ENCODE results near the gene CHRNA7. TPM values are rescaled to one million over a fixed set of nuclear protein-coding genes. Genes with fewer than 3 reads are reported as not detected.

Gene CHRNA7
- total RNA-seq, 6 experiments from 2014 or later = not detected

DNA sequence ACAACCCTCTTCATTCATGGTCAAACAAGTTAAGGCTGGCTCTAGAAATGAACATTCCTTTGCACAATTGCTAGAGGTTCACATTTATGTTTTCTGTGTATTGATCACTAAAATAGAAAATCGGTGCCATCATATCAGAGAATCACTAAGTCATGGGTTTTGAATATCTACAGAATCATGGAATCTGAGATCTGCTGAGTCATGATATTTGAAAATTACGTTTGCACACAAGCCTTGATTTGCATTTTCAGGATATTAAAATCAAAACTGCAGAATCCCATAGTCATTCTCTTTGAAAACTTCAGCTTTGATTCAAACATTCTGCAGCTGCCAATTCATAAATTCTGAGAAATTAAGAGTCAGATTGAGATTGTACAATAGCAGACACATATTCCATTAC, 26.1 kb upstream of the CHRNA7 start:
- Mint-ChIP-seq H3K4me1 (ENCODE audit: low read depth) (no peaks in the 10 kb centered on the region), H3K4me3 (no peak overlapping the region), H3K27me3 (ENCODE audit: insufficient read depth) (no peaks in the 10 kb centered on the region), H3K9me3 (peaks cover 49% of the 10 kb centered on the region), H3K36me3 (ENCODE audit: low read depth) (no peaks in the 10 kb centered on the region), H3K27ac (no peak overlapping the region)
- DNase-seq = no peak
- TF ChIP-seq, protein P1, sequence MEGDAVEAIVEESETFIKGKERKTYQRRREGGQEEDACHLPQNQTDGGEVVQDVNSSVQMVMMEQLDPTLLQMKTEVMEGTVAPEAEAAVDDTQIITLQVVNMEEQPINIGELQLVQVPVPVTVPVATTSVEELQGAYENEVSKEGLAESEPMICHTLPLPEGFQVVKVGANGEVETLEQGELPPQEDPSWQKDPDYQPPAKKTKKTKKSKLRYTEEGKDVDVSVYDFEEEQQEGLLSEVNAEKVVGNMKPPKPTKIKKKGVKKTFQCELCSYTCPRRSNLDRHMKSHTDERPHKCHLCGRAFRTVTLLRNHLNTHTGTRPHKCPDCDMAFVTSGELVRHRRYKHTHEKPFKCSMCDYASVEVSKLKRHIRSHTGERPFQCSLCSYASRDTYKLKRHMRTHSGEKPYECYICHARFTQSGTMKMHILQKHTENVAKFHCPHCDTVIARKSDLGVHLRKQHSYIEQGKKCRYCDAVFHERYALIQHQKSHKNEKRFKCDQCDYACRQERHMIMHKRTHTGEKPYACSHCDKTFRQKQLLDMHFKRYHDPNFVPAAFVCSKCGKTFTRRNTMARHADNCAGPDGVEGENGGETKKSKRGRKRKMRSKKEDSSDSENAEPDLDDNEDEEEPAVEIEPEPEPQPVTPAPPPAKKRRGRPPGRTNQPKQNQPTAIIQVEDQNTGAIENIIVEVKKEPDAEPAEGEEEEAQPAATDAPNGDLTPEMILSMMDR (IDR thresholded peaks at IDR 0.05) = no peak

DNA sequence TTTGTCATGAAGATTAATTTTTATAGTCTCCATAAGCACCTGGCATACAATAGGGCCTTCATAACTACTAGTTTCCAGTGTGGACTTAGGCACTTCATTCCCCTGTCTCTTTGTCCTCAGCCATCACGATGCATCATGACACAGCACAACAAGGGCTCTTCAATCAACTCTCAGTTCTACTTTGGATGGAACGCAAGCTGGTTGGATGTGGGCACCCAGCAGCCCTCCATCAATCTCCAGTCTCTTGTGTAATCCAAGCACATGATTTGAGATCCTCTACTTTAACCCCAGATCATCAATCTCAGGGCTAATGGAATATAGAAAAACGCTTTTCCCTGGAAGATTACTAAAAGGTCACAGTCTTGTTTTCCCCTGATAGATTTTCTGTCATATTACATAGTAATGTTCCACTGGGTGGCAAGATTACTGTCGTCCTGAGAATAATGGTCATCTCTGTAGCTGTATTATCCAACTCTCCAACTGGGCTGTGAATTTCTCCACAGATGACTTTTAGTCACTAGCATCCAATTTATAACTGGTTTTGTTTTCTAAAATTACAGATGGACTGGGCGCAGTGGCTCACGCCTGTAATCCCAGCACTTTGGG, 22.9 kb upstream of the CHRNA7 start:
- H3K9me3 Mint-ChIP-seq = peaks cover 40% of the 10 kb centered on the region
- DNase-seq = no peak
- TF ChIP-seq, protein P1 (IDR thresholded peaks at IDR 0.05) = no peak
- H3K36me3 Mint-ChIP-seq (ENCODE audit: low read depth) = no peaks in the 10 kb centered on the region
- no peak overlapping the region for H3K27ac Mint-ChIP-seq
- no peaks in the 10 kb centered on the region for H3K4me1 Mint-ChIP-seq (ENCODE audit: low read depth)
- H3K27me3 Mint-ChIP-seq (ENCODE audit: insufficient read depth) = no peaks in the 10 kb centered on the region
- H3K4me3 Mint-ChIP-seq = no peak overlapping the region

DNA sequence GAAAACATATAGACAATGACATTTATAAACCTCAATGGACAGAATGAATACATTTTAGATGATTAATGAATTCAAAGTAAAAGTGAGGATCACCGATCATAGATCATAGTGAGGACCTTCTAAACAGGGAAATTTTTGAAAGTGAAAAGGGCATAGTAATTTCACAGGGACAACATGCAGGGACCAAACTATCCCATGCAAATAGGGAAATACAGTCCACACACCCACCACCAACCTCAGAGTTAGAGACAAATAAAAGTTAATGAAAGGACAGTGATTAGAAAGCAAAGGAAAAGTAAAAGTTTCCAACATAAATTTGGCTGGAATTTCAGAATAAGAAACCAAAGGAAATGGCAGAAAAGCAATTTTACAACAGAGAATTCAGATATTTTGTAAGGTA, 15.4 kb upstream of the CHRNA7 start:
- H3K36me3 Mint-ChIP-seq (ENCODE audit: low read depth) = 0 out of 2 replicates have a peak, but pooled peaks cover 8% of the 10 kb centered on the region
- no peak overlapping the region for H3K4me3 Mint-ChIP-seq
- DNase-seq = no peak
- TF ChIP-seq, protein P1 (IDR thresholded peaks at IDR 0.05) = no peak
- no peak overlapping the region for H3K27ac Mint-ChIP-seq
- H3K27me3 Mint-ChIP-seq (ENCODE audit: insufficient read depth) = no peaks in the 10 kb centered on the region; the same call in 1 of the 2 replicates
- peaks cover 40% of the 10 kb centered on the region for H3K9me3 Mint-ChIP-seq
- H3K4me1 Mint-ChIP-seq (ENCODE audit: low read depth) = no peaks in the 10 kb centered on the region

DNA sequence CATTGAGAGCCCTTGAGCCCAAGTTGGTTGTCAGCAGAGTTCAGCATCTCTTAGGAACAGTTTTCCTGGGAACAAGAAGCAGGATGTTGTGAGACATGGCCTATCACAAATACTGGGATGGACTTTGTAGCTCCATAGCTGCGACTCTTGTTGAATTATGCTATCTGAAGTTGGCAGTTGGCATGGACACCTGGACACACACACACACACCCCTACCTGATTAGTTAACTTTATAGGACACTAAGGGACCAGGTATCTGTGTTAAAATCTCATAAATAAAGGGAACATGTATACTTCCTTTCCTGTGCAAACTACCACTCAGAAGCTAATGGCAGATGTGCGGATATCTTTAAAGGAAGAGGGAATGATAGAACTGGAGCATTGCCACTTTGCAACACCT, 10.2 kb upstream of the CHRNA7 start:
- 0 out of 2 replicates have a peak, but pooled peaks cover 8% of the 10 kb centered on the region for H3K36me3 Mint-ChIP-seq (ENCODE audit: low read depth)
- no peak for DNase-seq

DNA sequence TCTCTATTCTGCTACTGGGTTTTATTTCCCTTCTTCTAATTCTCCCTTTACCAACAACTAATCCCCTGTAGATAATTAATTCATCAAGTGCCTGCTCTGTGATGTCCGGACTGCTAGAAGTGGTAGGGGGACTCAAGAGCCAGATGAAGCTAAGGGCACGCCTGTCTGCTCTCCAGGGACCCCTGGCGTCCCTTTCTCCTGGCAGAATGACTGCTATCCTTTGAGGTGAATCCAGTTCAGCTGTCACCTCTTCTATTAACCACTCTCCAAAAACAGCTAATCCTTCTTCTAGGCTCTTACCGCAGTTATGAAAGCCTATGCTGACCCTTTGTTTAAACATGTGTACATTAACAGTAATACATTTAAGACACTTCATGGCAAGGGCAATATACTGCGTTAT, 1.4 kb upstream of the CHRNA7 start:
- no peaks in the 10 kb centered on the region for H3K36me3 Mint-ChIP-seq (ENCODE audit: low read depth)
- TF ChIP-seq, protein P1 (IDR thresholded peaks at IDR 0.05) = no peak
- H3K27ac Mint-ChIP-seq = no peak overlapping the region
- no peak for DNase-seq
- H3K4me3 Mint-ChIP-seq = no peak overlapping the region
- peaks cover 32% of the 10 kb centered on the region for H3K9me3 Mint-ChIP-seq
- no peaks in the 10 kb centered on the region for H3K4me1 Mint-ChIP-seq (ENCODE audit: low read depth)
- H3K27me3 Mint-ChIP-seq (ENCODE audit: insufficient read depth) = no peaks in the 10 kb centered on the region; the same call in 1 of the 2 replicates

More for the DNA sequence above, 10.2 kb upstream of the CHRNA7 start:
- peaks cover 48% of the 10 kb centered on the region for H3K9me3 Mint-ChIP-seq
- H3K4me3 Mint-ChIP-seq = no peak overlapping the region
- no peaks in the 10 kb centered on the region for H3K4me1 Mint-ChIP-seq (ENCODE audit: low read depth)
- no peaks in the 10 kb centered on the region for H3K27me3 Mint-ChIP-seq (ENCODE audit: insufficient read depth)
- TF ChIP-seq, protein P1 (IDR thresholded peaks at IDR 0.05) = no peak
- H3K27ac Mint-ChIP-seq = no peak overlapping the region
